D721Med (cell line): Measurements from ENCODE around the gene LMX1A.

ENCODE experiments used
- DNase-seq: peaks from one replicate; pipeline ENCODE4 v3.0.0; 2011; ENCODE audit warnings: low spot score; ENCODE audit not compliant: insufficient read length
- FAIRE-seq: peaks from 2 replicates; lab custom pipeline; 2011; peaks lifted over from hg19 to GRCh38; lab: Jason Lieb, UNC
- TF ChIP-seq, protein P1 (sequence below): IDR thresholded peaks from 2 replicates; pipeline ENCODE4 v1.5.1; 2012; ENCODE audit warnings: mild to moderate bottlenecking, control low read depth; ENCODE audit not compliant: insufficient read depth; ENCODE audit errors: missing control alignments

Gene LMX1A

DNA sequence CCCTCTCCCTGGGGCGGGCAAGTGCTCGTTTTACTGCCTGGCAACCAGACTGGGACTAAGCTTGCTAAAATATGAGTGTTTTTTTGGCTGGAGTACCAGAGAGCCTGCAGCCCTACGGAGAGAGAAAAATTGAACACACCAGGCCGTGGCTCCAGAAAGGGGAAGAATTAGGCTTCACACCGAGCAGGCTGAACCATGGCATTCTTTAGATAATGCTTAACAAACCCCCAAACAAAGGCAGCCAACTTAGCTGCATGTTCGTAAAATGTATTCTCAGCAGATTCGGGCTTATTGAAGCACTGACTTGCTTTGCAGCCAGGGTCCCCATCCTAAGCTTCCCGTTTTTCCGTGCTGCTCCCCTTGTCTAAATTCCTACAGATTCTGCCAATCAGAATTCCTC lies 76.6 kb downstream of the LMX1A start:
- no peak for DNase-seq
- TF ChIP-seq, protein P1, sequence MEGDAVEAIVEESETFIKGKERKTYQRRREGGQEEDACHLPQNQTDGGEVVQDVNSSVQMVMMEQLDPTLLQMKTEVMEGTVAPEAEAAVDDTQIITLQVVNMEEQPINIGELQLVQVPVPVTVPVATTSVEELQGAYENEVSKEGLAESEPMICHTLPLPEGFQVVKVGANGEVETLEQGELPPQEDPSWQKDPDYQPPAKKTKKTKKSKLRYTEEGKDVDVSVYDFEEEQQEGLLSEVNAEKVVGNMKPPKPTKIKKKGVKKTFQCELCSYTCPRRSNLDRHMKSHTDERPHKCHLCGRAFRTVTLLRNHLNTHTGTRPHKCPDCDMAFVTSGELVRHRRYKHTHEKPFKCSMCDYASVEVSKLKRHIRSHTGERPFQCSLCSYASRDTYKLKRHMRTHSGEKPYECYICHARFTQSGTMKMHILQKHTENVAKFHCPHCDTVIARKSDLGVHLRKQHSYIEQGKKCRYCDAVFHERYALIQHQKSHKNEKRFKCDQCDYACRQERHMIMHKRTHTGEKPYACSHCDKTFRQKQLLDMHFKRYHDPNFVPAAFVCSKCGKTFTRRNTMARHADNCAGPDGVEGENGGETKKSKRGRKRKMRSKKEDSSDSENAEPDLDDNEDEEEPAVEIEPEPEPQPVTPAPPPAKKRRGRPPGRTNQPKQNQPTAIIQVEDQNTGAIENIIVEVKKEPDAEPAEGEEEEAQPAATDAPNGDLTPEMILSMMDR, result no peak
- no peak for FAIRE-seq

DNA sequence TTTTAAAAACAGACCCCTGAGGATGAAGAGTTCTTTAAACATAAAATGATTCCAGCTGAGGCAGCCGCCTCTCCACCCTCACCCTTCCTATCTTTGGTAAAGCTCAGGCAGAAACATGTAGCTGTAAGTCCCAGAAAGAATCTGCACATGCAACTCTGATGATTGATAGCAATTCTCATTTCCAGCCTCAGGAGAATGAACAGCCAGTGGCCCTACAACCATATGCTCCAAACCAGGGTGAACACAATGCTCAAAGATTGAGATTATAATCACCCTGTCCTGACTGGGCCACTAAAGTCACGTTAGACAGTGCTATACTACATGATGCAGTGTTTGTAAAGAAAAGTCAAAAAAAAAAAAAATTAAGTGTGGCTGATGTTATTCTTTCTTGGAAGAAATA lies 80.2 kb downstream of the LMX1A start:
- FAIRE-seq (no peak), DNase-seq (no peak)
- TF ChIP-seq, protein P1, result no peak

DNA sequence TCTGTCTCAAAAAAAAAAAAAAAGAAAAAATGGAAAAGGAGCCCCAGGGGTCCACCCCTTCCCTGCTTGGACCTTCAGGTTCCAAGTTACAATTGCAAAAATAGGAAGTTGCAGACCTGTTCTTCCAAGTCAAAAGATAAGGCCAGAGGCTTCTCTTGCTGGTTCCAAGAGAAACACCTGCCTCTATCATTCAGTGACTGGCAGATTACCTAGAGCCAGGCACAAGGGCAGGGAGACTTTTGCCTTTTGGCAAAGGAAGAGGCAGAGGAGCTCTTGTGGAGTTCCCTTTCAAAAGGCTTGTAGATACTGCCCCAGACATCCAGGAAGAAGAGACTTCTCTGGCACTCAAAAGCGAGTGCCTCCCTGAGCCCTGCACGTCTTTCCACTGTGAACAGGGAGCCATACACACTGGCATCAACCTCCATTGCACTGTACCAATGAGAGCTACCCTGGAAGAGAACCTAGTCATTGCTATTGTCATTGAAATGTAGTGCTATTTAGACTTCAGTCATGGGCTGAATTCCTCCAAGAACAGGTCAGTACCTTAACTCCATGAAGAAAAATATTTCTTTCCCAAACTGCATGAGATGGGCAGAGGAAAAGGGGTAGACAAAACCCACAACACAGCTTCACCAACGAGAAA lies 91.2 kb downstream of the LMX1A start:
- DNase-seq (no peak), FAIRE-seq (no peak)
- TF ChIP-seq, protein P1, result no peak

DNA sequence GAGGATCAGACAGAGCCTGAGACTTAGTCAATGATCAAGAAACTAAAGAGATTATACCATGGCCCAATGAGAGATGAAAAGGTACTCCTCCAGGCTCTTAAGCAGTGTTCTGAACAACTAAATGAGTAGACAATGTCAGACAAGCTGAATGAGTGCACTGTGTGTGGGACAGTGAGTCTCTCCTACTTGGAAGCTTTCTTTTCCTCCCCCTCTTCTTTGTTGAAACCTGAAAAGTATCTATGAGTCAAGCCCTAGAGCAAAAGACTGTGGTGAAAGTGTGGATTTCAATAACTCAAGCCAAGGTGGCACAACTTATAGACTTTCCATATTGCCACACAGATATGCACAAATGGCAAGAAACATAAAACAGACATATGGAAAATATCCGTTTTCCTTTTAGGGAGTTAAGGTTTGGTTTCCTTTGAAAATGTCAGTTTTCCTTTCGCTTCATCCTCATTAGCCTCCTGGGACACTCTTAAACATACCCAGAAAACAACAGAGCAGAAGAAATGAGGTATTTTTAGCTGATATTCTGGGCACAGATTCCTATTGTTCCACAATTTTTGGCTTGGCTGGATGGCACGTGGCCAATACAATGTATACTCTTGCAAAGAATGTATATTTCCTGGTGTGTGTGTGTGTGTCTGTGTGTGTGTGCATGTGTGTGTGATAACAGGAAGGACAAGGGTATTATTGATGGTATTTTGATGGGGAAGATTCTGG lies 96.6 kb downstream of the LMX1A start:
- DNase-seq (no peak), FAIRE-seq (peak; percentile 91)
- TF ChIP-seq, protein P1, result no peak

DNA sequence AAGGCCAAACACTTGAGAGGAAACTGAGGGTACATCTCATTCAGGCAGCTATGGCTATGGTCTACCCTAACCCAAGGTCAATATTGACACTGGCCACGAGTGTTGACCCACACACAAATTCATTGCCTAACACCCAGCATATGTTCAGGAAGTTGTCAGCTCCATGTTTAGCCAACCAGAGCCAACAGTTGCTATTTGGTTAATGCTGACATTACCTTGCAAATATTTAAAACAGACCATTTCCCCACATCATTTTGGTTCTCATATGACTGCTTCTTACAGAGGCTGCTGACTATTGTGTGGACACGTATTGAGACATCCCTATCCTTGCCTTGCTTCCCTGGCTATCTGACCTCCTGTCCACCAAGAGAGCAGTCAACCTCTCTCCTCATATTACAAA lies 97.3 kb downstream of the LMX1A start:
- DNase-seq (no peak), FAIRE-seq (no peak)
- TF ChIP-seq, protein P1, result no peak

DNA sequence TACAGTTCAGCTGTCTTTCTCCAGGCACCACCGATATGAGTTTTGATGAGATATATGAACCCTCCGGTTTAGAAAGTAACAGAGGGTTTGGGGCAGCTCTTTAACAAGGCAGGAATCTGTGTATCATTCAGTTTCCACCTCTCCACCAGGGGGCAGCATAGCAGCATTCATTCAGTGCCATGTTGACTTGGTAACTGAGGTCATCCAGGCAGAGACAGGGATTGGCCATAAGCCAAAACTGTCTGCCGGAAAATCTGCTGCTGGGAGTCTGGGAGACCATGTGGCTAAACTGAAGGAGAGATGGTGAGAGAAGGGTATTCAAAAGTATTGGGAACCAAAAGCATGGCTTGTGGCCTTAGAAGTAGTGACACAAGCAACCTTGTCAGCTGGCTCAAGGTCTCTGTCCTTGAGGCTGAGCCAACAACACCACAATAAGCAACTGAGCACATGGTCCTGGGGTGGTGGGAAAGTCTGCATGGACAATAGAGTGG lies 98.5 kb downstream of the LMX1A start:
- DNase-seq (no peak), FAIRE-seq (peak; percentile 92)
- TF ChIP-seq, protein P1, result peak; percentile 91
